ENCODE data around the gene FOLR2.
"Not testable (repeated sequence)": the region's sequence is repeated elsewhere in the genome, so short reads cannot be mapped to it uniquely, and the experiment has no call there.

The FOLR2 gene

GRCh38 chr11:72240461-72241290 lies 24.1 kb downstream of the FOLR2 start:
- DNase-seq (peak; percentile 22), ATAC-seq (no peak)

- DNase-seq (no peak), ATAC-seq (no peak)
These were observed 24.7 kb downstream of the FOLR2 start for GRCh38 chr11:72241291-72241781.

- ATAC-seq (no peak), DNase-seq (no peak)
These were observed 25.5 kb downstream of the FOLR2 start for GRCh38 chr11:72242141-72242540.

DNA sequence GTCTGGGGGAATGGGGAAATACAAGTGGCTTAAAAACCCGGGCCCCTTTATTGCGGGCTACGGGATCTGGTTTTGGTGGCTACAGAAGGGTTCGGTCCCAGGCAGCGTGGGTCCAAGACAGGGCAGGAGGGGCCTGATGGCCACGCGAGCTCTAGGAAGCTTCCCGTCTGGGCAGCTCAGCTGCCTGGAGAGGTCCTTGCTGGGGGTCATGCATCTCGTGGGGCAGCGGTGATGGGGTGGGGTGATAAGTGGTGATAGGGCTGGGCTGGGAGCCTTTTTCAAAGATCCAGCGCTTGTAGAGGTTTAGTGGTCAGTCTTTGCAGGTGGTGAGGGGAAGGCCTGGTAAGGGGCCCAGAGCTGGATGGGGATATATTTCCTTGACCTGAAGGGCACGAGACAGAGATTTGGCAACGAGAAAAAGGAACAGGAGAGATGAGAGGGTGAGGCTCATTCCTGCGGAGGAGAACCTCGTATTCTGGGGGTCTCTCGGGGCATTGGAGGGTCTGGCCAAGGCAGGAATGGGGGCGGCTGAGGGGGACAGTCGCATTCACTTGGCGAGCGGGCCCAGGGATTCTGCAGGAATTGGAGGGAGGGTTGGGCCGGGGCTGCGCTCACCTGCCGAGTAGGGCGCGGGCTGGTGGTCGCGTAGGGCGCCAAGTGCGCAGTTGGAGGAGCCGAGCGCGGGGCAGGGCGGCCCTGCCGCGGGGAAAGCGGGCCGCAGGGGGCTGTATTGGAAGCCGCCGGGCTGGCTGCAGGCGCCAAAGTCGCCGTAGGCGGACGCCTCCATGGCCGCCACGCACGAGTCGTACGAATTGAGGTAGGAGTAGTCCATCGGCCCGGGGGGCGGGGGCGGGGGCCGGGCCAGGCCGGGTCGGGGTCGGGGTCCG lies 26.8 kb downstream of the FOLR2 start:
- ATAC-seq, result no peak
- DNase-seq, result no peak

DNA sequence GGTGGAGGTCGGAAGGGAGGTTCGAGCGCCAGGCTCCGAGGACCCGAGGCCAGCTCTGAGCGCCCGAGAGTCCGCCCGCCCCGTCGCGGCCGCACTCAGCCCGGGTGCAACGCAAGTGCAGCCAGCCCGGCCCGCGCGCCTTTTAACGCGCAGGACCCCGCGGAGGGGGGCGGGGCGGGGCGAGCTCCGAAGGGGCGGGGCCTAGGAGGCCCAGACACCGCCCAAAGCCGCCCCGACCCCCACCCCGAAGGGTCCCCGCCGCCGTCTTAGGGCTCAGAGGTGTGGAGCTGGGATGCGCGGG lies 27.4 kb downstream of the FOLR2 start, which contains the start of gene PHOX2A:
Gene PHOX2A, minus strand, starts transcription at position 117 of the 301 bp plus-strand sequence. CDS start 172 bp downstream, outside the sequence.
- no peak for ATAC-seq

DNA sequence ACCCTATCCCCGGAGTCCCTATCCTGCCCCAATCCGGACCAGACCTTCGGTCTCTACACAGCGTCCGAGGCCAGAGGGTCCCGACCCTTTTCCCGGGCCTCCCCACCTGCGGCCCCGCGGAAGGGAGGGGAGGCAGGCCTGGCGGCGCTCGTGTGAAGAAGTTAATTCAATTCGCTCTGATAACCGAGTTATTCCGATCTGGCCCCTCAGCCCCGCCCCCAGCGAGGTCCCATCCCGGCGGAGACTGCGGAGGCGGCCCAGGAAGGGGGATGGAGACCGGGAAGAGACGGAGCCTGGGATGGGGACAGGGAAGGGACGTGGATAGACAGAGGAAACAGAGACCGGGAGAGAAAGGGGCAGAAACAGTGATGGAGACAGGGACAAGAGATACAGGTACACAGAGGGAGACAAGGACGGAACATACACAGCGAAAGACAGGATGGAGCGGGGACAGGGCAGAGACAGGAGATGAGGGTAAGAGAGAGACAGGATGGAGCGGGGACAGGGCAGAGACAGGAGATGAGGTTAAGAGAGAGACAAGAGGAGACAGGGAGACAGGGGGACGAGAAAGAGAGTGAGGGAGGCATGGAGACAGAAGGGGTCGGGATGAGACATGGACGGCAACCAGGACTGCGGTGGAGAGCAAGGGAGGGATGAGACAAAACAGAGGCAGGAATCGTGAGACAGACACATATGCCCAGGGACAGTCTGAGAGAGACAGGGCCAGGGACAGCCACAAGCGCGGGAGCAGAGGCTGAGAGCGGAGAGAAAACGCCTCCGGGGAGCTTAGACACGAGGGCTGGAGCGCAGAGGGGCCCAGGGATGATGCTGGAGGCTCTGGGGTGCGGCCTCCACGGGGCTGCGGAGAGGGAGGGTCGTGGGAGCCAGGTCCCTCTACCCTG lies 28.0 kb downstream of the FOLR2 start:
- DNase-seq, result no peak
- ATAC-seq, result no peak

More for the DNA sequence above, 27.4 kb downstream of the FOLR2 start, which contains the start of gene PHOX2A:
- DNase-seq, result no peak

GRCh38 chr11:72245263-72245816 lies 28.7 kb downstream of the FOLR2 start:
- DNase-seq (no peak), ATAC-seq (no peak)

DNA sequence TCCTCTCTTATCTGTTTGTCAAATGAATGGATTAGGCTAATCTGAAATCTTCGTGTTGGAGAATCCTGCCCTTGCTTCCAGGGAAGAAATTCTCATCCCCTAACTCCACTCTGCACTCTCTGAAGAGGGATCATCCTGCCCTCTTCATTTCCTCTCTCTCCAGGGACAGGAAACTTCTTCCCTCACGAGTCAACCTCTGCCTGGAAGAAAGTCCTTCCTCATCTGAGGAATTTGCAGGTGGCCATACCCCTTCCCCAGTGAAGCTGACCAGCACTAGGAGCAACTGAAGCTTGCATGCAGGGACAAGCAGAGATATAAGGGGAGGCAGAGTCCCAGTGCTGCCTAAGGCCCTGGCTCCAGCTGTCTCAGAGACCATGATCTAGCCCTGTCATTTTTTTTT lies 31.0 kb downstream of the FOLR2 start:
- ATAC-seq (no peak), DNase-seq (no peak)

DNA sequence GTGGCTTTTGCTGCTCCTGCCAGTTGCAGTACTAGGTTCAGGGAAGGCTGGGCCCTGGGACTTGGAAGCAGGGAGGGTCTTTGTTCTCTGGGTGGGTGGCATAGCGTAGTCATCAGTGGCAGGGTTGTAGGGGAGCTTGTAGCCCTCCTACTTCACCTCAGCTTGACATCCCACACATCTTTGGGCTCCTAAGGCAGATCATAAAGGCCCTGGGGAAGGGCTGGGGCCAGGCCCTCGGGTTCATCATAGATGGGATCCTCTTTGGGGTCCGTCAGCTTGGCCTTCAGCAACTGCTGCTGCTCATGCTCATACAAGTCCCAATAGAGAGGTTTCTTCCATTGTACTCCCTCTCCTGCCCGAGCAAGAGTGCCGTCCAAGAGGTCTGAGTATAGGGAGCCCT lies 33.4 kb downstream of the FOLR2 start:
- ATAC-seq, result no peak
- no peak for DNase-seq

DNA sequence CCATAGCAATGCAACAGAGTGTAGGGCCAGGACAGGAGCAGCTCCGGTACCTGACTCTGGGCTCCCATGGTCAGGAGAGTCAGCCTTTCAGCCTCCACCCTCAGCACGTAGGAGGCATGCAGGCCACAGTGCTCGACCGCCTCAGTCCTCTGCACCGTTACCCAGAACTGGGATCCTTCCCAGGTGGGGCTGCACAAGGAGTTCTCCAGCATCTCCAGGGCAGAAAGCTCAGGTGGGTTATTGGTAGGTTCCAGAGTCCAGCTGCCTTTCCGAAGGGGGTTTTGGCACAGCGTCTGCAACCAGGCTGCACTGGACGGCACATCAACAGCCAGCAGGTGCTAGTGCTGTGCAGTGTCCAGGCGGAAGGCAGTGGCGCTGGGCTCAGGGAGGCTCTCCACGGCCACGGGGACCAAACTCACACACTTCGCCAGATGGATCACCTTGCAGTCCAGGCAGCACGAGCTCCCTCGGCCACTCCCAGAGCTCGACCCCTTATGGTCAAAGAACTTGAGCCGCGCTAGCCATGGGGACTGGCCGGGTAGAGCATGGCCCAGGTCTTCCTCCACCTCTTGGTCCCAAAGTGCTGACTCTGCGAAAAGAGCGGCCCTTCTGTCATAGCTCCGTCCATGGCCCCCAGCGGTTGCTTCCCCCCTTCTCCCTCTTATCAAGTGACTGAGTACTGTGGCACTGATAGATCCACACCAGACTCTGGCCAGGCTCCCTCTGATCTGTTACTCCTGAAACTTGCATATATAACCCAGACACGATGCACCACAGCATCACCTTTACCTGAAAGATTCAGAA lies 34.3 kb downstream of the FOLR2 start:
- no peak for ATAC-seq
- DNase-seq, result no peak

- ATAC-seq, result no peak
These were observed 35.0 kb downstream of the FOLR2 start for GRCh38 chr11:72251614-72252013.

DNA sequence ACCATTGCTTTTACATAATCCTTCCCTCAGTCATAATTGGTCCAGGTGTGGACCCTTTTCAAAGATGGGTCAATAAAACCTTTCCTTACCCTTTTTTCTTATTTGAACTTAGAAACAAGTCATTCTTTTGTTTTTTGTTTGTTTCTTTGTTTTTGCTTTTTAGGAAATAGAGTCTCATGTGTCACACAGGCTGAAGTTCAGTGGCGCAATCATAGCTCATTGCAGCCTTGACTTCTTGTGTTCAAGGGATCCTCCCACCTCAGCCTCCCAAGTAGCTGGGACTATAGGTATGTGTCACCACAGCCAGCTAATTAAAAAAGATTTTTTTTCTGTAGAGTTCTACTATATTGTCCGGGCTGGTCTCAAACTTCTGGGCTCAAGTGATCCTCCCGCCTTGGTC lies 36.8 kb downstream of the FOLR2 start:
- no peak for ATAC-seq

More at GRCh38 chr11:72251614-72252013, 35.0 kb downstream of the FOLR2 start:
- DNase-seq, result no peak

DNA sequence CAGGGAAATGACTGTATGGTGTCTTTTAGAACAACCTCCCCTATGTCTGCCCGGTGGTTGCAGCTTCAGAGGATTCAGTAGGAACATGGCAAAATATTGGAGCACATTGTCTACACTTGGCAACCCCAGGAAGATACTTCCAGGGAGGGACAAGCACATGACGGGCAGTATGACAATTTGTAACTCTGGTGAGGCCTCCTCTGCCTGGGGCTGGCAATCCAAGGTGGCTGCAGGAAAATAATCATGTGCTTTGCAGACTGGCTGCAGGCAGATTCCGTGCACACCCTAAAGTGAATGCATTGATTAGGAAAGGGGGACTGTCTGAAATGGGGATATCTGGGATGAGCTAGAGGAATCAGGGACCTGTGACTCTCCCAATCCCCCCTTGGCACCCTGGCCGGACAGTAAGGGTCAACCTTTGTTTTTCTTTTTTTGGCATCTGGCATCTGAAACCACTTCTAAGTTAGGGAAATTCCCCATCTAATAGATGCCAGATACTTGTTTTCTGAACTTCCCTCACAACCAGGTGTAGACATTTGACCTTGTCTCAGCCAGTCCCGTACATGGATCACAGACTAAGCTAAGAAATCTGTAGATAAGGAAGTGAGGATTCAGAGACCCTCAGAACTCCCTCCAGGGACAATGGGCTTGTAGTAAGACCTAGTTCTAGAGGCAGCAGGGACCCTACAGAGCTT lies 37.9 kb downstream of the FOLR2 start:
- ATAC-seq, result no peak
- no peak for DNase-seq

More for the DNA sequence above, 36.8 kb downstream of the FOLR2 start:
- no peak for DNase-seq

GRCh38 chr11:72257570-72257969 lies 41.0 kb downstream of the FOLR2 start:
- no peak for ATAC-seq
- no peak for DNase-seq

DNA sequence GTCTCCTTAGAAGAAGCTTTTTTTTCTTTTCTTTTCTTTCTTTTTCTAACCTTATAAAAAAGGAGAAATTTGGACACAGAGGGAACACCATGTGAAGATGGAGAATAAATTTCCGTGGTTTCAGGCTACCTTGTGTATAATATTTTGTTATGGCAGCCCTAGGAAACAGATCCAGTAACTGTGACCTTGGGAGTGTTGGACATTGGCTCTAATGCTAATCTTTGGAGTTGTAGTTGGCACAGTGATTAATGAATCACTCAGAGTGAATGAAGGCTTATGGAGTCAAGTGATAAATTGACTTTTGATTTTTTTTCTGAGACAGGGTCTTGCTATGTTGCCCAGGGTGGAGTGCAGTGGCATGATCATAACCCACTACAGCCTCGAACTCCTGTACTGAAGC lies 42.9 kb downstream of the FOLR2 start:
- no peak for ATAC-seq
- DNase-seq, result no peak

GRCh38 chr11:72260574-72260973 lies 44.0 kb downstream of the FOLR2 start:
- ATAC-seq (no peak), DNase-seq (no peak)

- DNase-seq, result no peak
- no peak for ATAC-seq
These were observed 46.8 kb downstream of the FOLR2 start for GRCh38 chr11:72263361-72263760.

- ATAC-seq (no peak), DNase-seq (no peak)
These were observed 49.4 kb downstream of the FOLR2 start for GRCh38 chr11:72265951-72266350.

DNA sequence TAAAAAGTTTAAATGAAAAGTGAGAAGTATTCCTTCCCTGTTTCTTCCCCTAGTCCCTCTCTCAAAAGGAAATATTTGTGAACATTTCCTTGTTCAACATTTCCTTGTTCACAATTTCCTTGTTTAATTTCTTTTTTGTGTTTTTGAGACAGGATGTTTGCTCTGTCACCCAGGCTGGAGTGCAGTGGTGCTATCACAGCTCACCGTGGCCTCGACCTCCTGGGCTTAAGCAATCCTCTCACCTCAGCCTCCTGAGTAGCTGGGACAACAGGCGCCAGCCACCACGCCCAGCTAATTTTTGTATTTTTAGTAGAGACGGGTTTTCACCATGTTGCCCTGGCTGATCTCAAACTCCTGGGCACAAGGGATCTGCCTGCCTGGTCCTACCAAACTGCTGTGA lies 50.4 kb downstream of the FOLR2 start:
- not testable (repeated sequence) for ATAC-seq, DNase-seq

DNA sequence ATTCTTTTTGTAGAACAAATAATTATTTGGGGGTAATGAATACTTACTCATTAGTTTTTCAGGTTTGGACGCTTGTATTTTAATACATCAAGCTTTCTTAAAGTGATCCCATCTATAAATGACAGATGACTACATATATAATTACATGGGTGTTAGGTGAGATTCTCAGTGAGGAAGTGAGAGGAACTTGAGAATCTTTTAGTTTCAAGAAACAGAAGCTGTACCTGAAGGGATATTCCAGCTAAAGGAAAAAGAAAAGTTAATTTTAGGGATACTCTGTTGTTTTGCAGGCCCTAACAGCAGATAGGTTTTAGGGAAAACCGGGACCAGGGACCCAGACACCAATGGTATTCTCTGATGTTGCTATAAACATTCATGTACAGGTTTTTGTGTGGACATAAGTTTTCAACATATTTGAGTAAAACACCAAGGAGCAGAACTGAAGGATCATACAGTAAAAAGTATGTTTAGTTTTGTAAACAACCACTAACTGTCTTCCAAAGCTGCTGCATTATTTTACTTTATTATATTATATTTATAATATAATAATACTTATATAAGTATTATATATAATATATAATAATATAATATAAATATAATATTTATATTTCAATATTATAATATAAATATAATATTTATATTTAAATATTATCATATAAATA lies 51.5 kb downstream of the FOLR2 start:
- ATAC-seq (no peak), DNase-seq (no peak)

All from stimulated activated naive CD8-positive, alpha-beta T cell treated with anti-CD3 and anti-CD28 coated beads, Interleukin-15, Interleukin-2, amounts not matched to agents 100 U/mL and 50 U/mL, for 24 hours (primary cell).